Measurements from ENCODE around the gene OR52N4. TPM values are rescaled to one million over a fixed set of nuclear protein-coding genes. Genes with fewer than 3 reads are reported as not detected.

Gene OR52N4
- total RNA-seq, 4 donors from 2014 or later, result not detected

DNA sequence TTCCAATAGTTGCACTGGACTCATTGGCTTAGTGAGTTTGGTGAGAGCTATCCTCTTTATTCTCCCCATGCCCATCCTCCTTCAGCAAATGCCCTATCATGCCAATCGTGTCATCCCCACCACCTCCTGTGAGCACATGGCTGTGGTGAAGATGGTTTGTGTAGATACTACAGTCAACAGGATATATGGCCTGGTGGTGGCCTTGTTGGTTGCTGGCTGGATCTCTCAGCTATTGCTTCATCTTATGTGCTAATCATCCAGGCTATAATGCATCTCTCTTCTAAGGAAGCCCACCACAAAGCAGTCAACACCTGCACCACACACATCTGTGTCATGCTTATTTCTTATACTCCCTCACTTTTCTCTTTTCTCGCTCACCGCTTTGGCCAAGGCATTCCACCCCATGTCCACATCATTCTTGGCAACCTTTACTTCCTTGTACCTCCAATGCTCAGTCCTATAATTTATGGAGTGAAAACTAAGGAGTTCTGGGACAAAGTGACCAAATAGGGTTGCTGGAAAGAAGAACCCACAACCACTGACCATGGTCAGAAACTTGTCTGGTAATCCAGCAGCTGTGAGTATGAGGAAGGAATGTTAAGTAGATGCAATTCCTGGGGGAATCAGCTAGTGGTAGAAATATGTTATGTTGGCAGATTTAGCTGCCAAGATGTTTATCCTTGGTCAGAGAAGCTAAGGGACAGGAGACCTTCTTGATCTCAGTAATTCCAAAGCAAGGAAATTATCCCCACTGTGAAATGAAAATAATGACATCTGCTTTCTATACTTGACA is 34.1 kb upstream of the OR52N4 start:
- Histone ChIP-seq H3K27me3 (no peaks in the 10 kb centered on the region), H3K36me3 (no peaks in the 10 kb centered on the region), H3K4me3 (no peak overlapping the region), H3K4me1 (no peaks in the 10 kb centered on the region), H3K9me3 (no peaks in the 10 kb centered on the region), H3K27ac (replicated peaks in 1 of 4) (no peak overlapping the region)
- intact Hi-C loops (cut with DNase I), result no loop called here
- no peak for TF ChIP-seq POLR2AphosphoS5 (IDR thresholded peaks at IDR 0.05)
- TF ChIP-seq EP300 (IDR thresholded peaks at IDR 0.05), result no peak
- TF ChIP-seq POLR2A (IDR thresholded peaks at IDR 0.05; ENCODE audit: low read depth), result no peak
- TF ChIP-seq, protein P1, sequence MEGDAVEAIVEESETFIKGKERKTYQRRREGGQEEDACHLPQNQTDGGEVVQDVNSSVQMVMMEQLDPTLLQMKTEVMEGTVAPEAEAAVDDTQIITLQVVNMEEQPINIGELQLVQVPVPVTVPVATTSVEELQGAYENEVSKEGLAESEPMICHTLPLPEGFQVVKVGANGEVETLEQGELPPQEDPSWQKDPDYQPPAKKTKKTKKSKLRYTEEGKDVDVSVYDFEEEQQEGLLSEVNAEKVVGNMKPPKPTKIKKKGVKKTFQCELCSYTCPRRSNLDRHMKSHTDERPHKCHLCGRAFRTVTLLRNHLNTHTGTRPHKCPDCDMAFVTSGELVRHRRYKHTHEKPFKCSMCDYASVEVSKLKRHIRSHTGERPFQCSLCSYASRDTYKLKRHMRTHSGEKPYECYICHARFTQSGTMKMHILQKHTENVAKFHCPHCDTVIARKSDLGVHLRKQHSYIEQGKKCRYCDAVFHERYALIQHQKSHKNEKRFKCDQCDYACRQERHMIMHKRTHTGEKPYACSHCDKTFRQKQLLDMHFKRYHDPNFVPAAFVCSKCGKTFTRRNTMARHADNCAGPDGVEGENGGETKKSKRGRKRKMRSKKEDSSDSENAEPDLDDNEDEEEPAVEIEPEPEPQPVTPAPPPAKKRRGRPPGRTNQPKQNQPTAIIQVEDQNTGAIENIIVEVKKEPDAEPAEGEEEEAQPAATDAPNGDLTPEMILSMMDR (IDR thresholded peaks at IDR 0.05), result no peak
- DNase-seq (ENCODE audit: extremely low spot score), result no peak
- 95% methylated on average over 3 of the region's 3 CpGs for WGBS

DNA sequence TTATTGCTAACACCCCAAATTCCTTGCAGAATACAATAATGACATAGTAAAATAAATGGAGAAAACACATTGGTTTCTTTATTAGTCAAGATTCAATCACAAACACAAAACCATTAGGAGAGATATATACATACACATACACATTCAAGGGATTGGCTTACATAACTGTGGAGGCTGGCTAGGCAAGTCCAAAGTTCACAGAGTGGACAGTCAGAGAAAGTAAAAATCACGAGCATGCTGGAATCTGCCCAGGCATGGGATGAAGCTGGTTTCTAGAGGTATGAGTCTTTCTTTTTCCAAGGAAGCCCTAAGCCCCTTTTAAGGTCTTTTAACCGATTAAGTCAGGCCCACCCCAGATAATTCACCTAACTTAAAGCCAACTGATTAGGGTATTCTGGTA is 31.4 kb upstream of the OR52N4 start:
- H3K36me3 ChIP-seq, result no peaks in the 10 kb centered on the region
- intact Hi-C loops (cut with DNase I), result no loop called here
- H3K4me3 ChIP-seq, result no peak overlapping the region
- TF ChIP-seq, protein P1 (IDR thresholded peaks at IDR 0.05), result no peak
- no peak for TF ChIP-seq POLR2AphosphoS5 (IDR thresholded peaks at IDR 0.05)
- no peak for TF ChIP-seq EP300 (IDR thresholded peaks at IDR 0.05)
- TF ChIP-seq POLR2A (IDR thresholded peaks at IDR 0.05; ENCODE audit: low read depth), result no peak
- DNase-seq (ENCODE audit: extremely low spot score), result no peak
- no peak overlapping the region for H3K27ac ChIP-seq (replicated peaks in 1 of 4)
- no peaks in the 10 kb centered on the region for H3K27me3 ChIP-seq
- whole genome bisulfite sequencing, result 73% methylated on average over 2 of the region's 2 CpGs
- no peaks in the 10 kb centered on the region for H3K4me1 ChIP-seq
- H3K9me3 ChIP-seq, result no peaks in the 10 kb centered on the region

DNA sequence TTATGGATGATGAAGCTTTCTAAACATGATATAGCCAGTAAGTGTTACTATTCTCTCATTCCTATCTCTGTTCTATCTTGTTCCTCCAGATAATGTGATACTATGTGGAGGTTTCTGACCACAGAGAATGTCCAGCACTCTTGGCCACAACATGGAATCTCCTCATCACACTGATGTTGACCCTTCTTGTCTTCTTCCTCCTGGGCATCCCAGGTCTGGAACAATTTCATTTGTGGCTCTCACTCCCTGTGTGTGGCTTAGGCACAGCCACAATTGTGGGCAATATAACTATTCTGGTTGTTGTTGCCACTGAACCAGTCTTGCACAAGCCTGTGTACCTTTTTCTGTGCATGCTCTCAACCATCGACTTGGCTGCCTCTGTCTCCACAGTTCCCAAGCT is 27.7 kb upstream of the OR52N4 start:
- 83% methylated on average over 1 of the region's 1 CpG for WGBS
- DNase-seq (ENCODE audit: extremely low spot score), result no peak
- intact Hi-C loops (cut with DNase I), result no loop called here
- H3K27me3 ChIP-seq, result no peaks in the 10 kb centered on the region
- H3K9me3 ChIP-seq, result no peaks in the 10 kb centered on the region
- TF ChIP-seq EP300 (IDR thresholded peaks at IDR 0.05) (no peak), POLR2AphosphoS5 (IDR thresholded peaks at IDR 0.05) (no peak), POLR2A (IDR thresholded peaks at IDR 0.05; ENCODE audit: low read depth) (no peak)
- TF ChIP-seq, protein P1 (IDR thresholded peaks at IDR 0.05), result no peak
- H3K36me3 ChIP-seq, result no peaks in the 10 kb centered on the region
- no peak overlapping the region for H3K27ac ChIP-seq (replicated peaks in 1 of 4)
- no peak overlapping the region for H3K4me3 ChIP-seq
- H3K4me1 ChIP-seq, result no peaks in the 10 kb centered on the region

DNA sequence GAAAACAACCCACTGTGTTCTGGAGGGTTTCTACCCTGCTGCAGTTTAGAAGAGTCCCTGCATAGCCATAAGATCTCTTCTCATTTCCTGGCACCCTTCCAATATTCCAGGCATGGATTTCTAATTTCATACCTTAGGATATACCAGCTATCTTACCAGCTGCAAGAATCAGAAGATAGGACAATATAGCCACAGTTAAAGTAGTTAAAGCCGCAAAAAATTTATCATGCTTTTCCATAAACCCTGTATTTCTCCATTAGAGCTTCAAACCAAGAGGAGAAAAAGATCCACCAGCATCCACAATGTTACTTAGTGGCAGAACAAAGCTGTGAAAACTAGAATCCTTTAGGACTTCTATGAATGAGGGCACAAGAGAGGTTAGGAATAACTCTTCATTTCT is 26.4 kb upstream of the OR52N4 start:
- TF ChIP-seq POLR2AphosphoS5 (IDR thresholded peaks at IDR 0.05) (no peak), POLR2A (IDR thresholded peaks at IDR 0.05; ENCODE audit: low read depth) (no peak), EP300 (IDR thresholded peaks at IDR 0.05) (no peak)
- TF ChIP-seq, protein P1 (IDR thresholded peaks at IDR 0.05), result no peak

GRCh38 chr11:5736396-5736795 is 17.6 kb upstream of the OR52N4 start, which contains the start of gene OR56B1:
Gene OR56B1 (plus strand): TSS chr11:5736448. CDS start chr11:5736517, 69 bp downstream.
- Histone ChIP-seq H3K4me1 (no peaks in the 10 kb centered on the region), H3K27ac (replicated peaks in 1 of 4) (no peak within 1 kb of the TSS), H3K27me3 (no peaks in the 10 kb centered on the region), H3K36me3 (no peaks in the 10 kb centered on the region), H3K4me3 (no peak within 1 kb of the TSS), H3K9me3 (no peaks in the 10 kb centered on the region)
- no peak for DNase-seq (ENCODE audit: extremely low spot score)
- TF ChIP-seq POLR2A (IDR thresholded peaks at IDR 0.05; ENCODE audit: low read depth) (no peak), POLR2AphosphoS5 (IDR thresholded peaks at IDR 0.05) (no peak), EP300 (IDR thresholded peaks at IDR 0.05) (no peak)
- TF ChIP-seq, protein P1 (IDR thresholded peaks at IDR 0.05), result no peak
- WGBS, result 89% methylated on average over 1 of the region's 1 CpG
- intact Hi-C loops (cut with DNase I), result no loop called here

More for the DNA sequence above, 26.4 kb upstream of the OR52N4 start:
- Histone ChIP-seq H3K27me3 (no peaks in the 10 kb centered on the region), H3K36me3 (no peaks in the 10 kb centered on the region), H3K4me3 (no peak overlapping the region), H3K27ac (replicated peaks in 1 of 4) (no peak overlapping the region), H3K4me1 (no peaks in the 10 kb centered on the region), H3K9me3 (no peaks in the 10 kb centered on the region)
- intact Hi-C loops (cut with DNase I), result no loop called here
- no peak for DNase-seq (ENCODE audit: extremely low spot score)
- 83% methylated on average over 1 of the region's 1 CpG for WGBS

Measured in esophagus muscularis mucosa (tissue), 4 donors.